ENCODE measurements around the gene APIP.

- no peak for TF ChIP-seq CTCF (IDR thresholded peaks at IDR 0.05)
- TF ChIP-seq USF2 (IDR thresholded peaks at IDR 0.05): no peak
- no peak for TF ChIP-seq ELK1 (IDR thresholded peaks at IDR 0.05; ENCODE audit: low read depth, low read length)
- no peak for TF ChIP-seq FOXS1 (CRISPR knock-in tag; IDR thresholded peaks at IDR 0.05)
- no peak for TF ChIP-seq RAD21 (conservative IDR thresholded peaks at IDR 0.05 in 1 of 2, IDR thresholded peaks at IDR 0.05 in 1 of 2)
- no peak for TF ChIP-seq REST (IDR thresholded peaks at IDR 0.05)
- TF ChIP-seq MAFK (IDR thresholded peaks at IDR 0.05; ENCODE audit: partially characterized antibody): no peak
- TF ChIP-seq NFE2L2 (conservative IDR thresholded peaks at IDR 0.05; ENCODE audit: low read length): no peak
- TF ChIP-seq ZNF302 (CRISPR knock-in tag; IDR thresholded peaks at IDR 0.05): no peak
- TF ChIP-seq MAX (IDR thresholded peaks at IDR 0.05): no peak
- no peak for TF ChIP-seq POLR2A (IDR thresholded peaks at IDR 0.05; ENCODE audit: low read length)
- no peak for TF ChIP-seq NR3C1 (IDR thresholded peaks at IDR 0.05)
These were observed 10.5 kb downstream of the APIP start for GRCh38 chr11:34905666-34906065.

All from A549 (cell line).